Measurements from ENCODE around the gene VAC14.

Gene VAC14

DNA sequence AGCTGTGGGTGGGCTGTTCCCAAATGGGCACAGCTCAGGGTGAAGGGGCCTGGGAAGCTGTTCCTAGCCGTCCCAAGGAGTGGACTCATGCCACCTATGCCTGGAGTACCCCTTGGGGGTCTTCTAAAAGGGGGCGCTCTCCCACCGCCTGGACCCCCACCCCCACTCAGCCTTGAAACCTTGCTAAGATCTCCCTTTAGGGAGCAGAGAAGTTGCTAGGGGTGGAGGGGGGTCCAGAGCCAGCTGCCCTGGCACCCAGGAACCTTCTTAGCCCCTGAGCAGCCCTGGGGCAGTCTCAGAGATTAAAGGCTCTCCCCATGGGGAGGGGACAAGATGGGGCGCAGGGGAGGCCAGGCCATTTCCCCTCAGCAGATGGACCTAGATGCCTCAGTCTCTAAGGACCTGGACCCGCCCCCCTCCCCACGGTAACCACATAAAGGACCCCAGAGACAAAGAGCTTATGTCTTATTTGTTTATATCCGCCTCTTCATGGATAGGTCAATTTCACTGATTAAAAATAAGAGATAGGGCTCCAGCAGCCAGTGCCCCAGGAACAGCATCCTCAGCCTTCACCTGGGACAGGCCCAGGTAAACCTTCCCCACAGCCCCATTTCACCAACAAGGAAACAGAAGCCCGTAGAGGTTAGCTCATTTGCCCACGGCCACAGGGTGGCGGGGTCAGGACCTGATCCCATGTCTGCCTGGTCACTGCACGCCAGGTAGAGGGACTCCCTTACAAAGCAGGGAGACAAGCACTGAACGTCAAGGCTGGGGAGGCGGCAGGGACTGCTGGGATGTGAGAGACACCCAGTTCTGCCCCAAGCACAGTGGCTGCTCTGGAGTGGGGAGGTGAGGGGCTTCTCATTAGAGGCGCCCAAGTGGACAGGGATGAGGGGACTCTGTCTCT, 118.5 kb downstream of the VAC14 start:
- TF ChIP-seq, protein P1, sequence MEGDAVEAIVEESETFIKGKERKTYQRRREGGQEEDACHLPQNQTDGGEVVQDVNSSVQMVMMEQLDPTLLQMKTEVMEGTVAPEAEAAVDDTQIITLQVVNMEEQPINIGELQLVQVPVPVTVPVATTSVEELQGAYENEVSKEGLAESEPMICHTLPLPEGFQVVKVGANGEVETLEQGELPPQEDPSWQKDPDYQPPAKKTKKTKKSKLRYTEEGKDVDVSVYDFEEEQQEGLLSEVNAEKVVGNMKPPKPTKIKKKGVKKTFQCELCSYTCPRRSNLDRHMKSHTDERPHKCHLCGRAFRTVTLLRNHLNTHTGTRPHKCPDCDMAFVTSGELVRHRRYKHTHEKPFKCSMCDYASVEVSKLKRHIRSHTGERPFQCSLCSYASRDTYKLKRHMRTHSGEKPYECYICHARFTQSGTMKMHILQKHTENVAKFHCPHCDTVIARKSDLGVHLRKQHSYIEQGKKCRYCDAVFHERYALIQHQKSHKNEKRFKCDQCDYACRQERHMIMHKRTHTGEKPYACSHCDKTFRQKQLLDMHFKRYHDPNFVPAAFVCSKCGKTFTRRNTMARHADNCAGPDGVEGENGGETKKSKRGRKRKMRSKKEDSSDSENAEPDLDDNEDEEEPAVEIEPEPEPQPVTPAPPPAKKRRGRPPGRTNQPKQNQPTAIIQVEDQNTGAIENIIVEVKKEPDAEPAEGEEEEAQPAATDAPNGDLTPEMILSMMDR (IDR thresholded peaks at IDR 0.05; ENCODE audit: low read length, missing control alignments): no peak
- H3K4me3 ChIP-seq (replicated peaks; ENCODE audit: low read depth, low read length): no peak overlapping the region
- no peak for DNase-seq (ENCODE audit: low read depth)

DNA sequence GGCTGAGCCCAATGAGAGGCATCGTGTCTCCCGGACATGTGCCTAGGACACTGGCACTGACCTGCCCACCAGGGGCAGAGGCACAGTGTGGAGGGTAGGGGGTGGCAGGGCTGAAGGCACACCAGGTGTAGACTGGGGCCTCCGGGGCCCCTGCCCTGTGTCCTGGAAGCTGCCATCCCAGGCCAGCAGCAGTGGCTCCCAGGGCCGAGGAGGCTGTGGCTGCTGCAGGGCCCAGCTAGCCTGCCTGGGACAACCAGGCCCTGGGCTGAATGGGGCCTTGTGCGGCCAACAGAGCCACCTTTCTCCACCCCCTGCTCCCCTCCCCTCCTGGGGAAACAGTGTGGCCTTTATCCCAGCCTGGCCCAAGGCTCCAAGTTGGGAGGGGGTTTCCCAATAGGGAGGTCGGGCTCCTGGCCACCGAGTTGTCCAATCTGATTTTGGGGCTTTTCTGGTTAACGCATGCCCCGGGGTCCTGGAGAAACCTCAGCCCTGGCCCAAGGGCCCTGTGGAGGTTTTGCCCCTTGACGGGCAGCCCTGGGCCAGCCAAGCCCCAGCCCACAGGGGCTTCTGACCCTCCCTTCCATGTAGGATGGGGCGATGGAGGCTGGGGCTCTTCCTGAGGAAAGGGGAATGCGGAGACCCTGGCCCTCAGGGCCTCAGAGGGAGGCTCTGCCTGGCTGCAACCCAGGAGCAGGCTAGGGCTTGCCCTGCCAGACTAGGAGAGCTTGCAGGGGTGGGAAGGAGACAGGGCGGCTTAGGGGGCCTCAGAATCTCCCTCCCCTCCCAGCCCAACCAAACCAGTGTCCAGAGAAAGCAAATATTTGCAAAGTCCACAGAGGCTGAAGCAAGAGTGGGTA, 119.3 kb downstream of the VAC14 start:
- no peak overlapping the region for H3K4me3 ChIP-seq (replicated peaks; ENCODE audit: low read depth, low read length)
- DNase-seq (ENCODE audit: low read depth): no peak

DNA sequence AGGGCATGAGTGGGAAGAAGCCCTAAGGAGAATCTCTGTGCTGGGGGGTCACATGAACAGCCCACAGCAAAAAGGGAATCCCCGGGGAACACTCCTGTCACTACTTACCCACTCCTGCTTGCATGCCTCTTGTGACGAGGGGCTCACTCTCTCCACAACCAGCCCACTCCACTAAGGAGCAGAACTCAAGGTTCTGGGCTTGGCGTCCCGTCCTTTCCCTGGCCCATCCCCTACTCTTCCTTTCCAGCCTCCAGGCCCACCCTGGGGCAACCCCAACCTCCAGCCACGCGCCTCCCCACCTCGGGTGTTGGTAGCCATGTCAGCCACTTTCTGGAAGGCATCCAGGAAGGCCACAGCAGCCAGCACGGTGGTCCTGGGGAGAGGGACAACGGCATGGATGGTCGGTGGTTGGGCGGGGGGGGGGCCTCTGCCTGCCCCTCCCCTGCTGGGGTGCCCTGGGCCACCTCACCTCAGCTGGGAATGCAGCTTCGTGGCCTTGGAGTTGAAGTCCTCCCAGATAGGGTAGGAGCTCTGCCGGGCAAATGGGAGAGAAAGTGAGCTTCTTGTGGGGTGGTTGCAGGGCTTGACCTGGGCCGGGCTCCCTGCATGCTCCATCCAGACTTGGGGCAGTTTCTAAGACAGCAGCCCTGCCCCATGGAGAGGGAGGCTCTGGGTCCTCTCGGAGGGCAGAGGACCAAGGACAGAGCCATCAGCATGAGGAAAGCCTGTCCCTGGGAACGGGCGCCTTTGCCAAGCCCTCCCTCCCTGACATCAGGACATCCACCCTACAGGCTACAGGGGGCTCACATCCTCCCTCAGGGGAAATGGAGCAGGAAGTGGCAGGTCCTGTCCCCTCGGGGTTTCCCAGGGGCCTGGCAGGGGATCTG, 120.2 kb downstream of the VAC14 start:
- no peak for DNase-seq (ENCODE audit: low read depth)
- TF ChIP-seq, protein P1 (IDR thresholded peaks at IDR 0.05; ENCODE audit: low read length, missing control alignments): no peak
- no peak overlapping the region for H3K4me3 ChIP-seq (replicated peaks; ENCODE audit: low read depth, low read length)

More for the DNA sequence above, 119.3 kb downstream of the VAC14 start:
- TF ChIP-seq, protein P1 (IDR thresholded peaks at IDR 0.05; ENCODE audit: low read length, missing control alignments): no peak

DNA sequence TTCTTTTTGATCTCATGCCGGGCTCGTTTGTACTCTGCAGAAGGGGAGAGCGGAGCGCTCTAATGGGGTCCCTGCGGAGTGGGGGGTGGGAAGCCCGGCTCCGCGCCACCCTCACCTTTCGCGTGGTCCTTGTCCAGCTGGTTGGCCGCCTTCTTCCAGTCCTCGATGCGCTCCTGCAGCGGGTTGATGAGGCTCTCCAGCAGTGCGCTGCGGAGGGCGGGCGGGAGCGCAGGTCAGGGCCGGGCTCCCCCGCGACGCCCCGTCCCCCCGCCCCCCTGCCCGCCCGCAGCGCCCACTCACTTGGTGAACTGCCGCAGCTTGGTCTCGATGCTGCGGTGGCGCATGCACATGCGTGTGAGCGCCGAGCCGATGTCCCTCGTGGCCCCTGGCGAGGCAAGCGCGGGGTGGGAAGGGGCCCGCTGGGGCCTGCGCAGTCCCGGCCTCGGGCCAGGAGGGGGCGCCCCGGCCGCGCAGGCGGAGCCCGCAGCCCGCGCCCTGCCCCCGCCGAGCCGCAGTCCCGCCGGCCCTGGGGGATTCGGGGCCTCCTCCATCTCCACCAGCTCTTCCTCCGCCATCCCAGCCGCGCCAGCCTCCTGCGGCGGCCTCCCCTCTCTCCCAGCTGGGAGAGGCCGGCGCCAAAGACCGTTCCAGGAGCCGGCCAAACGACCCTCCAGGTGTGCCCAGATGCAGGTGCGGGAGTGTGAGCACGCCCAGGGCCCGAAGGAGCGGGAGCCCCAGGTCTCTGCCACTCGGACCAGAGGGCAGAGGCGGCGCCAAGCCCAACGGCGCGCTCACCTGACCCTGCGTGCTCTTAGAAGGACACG, 121.1 kb downstream of the VAC14 start:
- DNase-seq (ENCODE audit: low read depth): no peak
- no peak overlapping the region for H3K4me3 ChIP-seq (replicated peaks; ENCODE audit: low read depth, low read length)
- TF ChIP-seq, protein P1 (IDR thresholded peaks at IDR 0.05; ENCODE audit: low read length, missing control alignments): peak; percentile 4

DNA sequence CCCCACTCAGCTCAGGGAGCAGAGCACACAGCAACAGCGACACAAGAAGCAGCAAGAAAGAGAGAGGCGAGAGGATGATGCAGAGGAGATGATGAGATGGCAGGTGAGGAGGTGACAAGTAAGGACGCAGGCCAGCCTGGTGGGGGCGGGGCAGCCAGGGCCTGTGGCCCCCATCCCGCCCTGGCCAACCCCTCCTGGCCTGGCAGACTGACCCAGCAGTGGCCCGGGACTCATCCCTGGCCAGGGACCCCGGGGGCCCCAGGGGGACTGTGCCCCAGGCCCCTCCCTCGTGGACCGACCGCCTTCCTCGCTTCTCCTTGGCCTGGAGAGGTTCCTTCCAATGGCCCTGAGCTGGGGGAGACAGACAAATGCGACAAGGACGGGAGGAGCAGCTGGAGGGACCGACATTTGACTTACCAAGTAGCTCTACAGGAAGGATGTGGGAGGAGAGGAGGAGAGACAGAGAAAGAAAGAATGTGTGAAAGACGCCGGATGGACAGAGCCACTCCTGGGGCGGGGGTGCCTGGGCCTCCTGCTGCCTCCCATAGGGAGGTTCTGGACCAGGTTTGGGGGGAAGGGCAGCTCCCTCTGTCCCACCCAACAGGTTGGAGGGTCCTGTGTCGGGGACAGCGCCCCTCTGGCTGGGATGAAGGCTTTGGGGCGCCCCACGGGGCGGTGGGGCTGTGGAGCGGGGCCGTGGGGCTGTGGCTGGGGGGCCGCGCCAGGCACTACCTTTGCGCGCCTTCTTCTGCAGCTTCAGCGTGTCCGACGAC, 121.9 kb downstream of the VAC14 start:
- no peak for DNase-seq (ENCODE audit: low read depth)
- TF ChIP-seq, protein P1 (IDR thresholded peaks at IDR 0.05; ENCODE audit: low read length, missing control alignments): no peak

More for the DNA sequence above, 121.9 kb downstream of the VAC14 start:
- H3K4me3 ChIP-seq (replicated peaks; ENCODE audit: low read depth, low read length): no peak overlapping the region

Measured in fibroblast of pulmonary artery (primary cell).